Fibroblast of the aortic adventitia (primary cell): Measurements from ENCODE around the gene GRM5. TPM values are rescaled to one million over a fixed set of nuclear protein-coding genes. Genes with fewer than 3 reads are reported as not detected.

ENCODE experiments used
- DNase-seq: peaks from one replicate; pipeline ENCODE4 v3.0.0-alpha.2; 2010; ENCODE audit warnings: low read depth
- H3K4me3 ChIP-seq: 2 replicates; pipeline ENCODE4 v1.5.1; 2011; ENCODE audit warnings: low read depth, mild to moderate bottlenecking, control low read depth, low read length, moderate library complexity
- CTCF ChIP-seq: IDR thresholded peaks from 2 replicates; pipeline ENCODE4 v1.5.1; 2011; ENCODE audit warnings: mild to moderate bottlenecking, low read length, control low read depth, inconsistent platforms; ENCODE audit not compliant: insufficient read depth
- small RNA-seq: library from RNA; depleted of rRNA; stranded (forward); fragments of <200 nt; gene quantifications from one replicate; pipeline ENCODE3, GENCODE V24; 2012
- total RNA-seq: library from RNA; depleted of rRNA; stranded (reverse); fragments of >200 nt; gene quantifications from 2 replicates; pipeline ENCODE4 v1.2.3, GENCODE V29; 2012; ENCODE audit warnings: low replicate concordance

Gene GRM5
- total RNA-seq, 1 donor = under 0.01 TPM

GRCh38 chr11:88455974-88456373 lies 609.8 kb downstream of the GRM5 start:
- DNase-seq = no peak
- TF ChIP-seq CTCF = no peak

GRCh38 chr11:88454881-88455280 lies 610.9 kb downstream of the GRM5 start:
- H3K4me3 ChIP-seq = no peak overlapping the region
- TF ChIP-seq CTCF = no peak
- peak; percentile 12 for DNase-seq

More at GRCh38 chr11:88455974-88456373, 609.8 kb downstream of the GRM5 start:
- no peak overlapping the region for H3K4me3 ChIP-seq

Small RNA genes within 50 kb of the gene (small RNA-seq; reads per million reads assigned to genes)
- gene RNU6-16P = 1.0 reads per million, percentile 34 among the genes with 10 or more reads in this experiment

Other genes starting within 250 kb of the GRM5 start
- not detected in 2 replicates for gene TYR, start 111.9 kb upstream of the GRM5 start, total RNA-seq